Trophoblast cell (in vitro differentiated cells and primary cell): ENCODE data around the gene EIF2AK2.

Source experiments
- DNase-seq, 2 donors: peaks; one replicate each; pipeline ENCODE4 v3.0.0-alpha.2; 2016
- H2AFZ ChIP-seq: 2 replicates; pipeline ENCODE4 v1.6.1; 2013; ENCODE audit warnings: low read length, moderate library complexity, mild to moderate bottlenecking; ENCODE audit not compliant: insufficient read depth, poor library complexity
- H2AK5ac ChIP-seq: 2 replicates; pipeline ENCODE4 v1.6.1; 2013; ENCODE audit warnings: mild to moderate bottlenecking, low read length
- H2BK120ac ChIP-seq: 2 replicates; pipeline ENCODE4 v1.6.1; 2013; ENCODE audit warnings: low read length, mild to moderate bottlenecking, moderate library complexity; ENCODE audit not compliant: insufficient read depth, poor library complexity
- H2BK12ac ChIP-seq: 2 replicates; pipeline ENCODE4 v1.6.1; 2013; ENCODE audit warnings: mild to moderate bottlenecking, low read length, moderate library complexity
- H2BK5ac ChIP-seq: 2 replicates; pipeline ENCODE4 v1.6.1; 2013; ENCODE audit warnings: low read length, low read depth, moderate library complexity, mild to moderate bottlenecking; ENCODE audit not compliant: poor library complexity
- H3K14ac ChIP-seq: 2 replicates; pipeline ENCODE4 v1.6.1; 2013; ENCODE audit warnings: mild to moderate bottlenecking, low read length
- H3K18ac ChIP-seq: 2 replicates; pipeline ENCODE4 v1.6.1; 2013; ENCODE audit warnings: mild to moderate bottlenecking, low read length
- H3K23ac ChIP-seq: 2 replicates; pipeline ENCODE4 v1.6.1; 2013; ENCODE audit warnings: low read length
- H3K27ac ChIP-seq: 2 replicates; pipeline ENCODE4 v1.5.1; 2013; ENCODE audit warnings: low read depth, mild to moderate bottlenecking, inconsistent platforms, low read length, moderate library complexity
- H3K27me3 ChIP-seq: 2 replicates; pipeline ENCODE4 v1.6.1; 2013; ENCODE audit warnings: inconsistent platforms, mild to moderate bottlenecking, low read length, moderate library complexity; ENCODE audit not compliant: insufficient read depth
- H3K36me3 ChIP-seq, 2 experiments: 1 replicate in 1 of 2; 2 replicates in 1 of 2; pipeline ENCODE4 v1.6.1; 2013; ENCODE audit warnings: low read length in 2 of 2, mild to moderate bottlenecking in 2 of 2, moderate library complexity in 1 of 2; ENCODE audit not compliant: insufficient read depth in 2 of 2, control insufficient read depth in 1 of 2
- H3K4ac ChIP-seq: 2 replicates; pipeline ENCODE4 v1.6.1; 2013; ENCODE audit warnings: low read depth, mild to moderate bottlenecking, low read length, moderate library complexity
- H3K4me1 ChIP-seq, 2 experiments: 1 replicate in 1 of 2; 2 replicates in 1 of 2; pipeline ENCODE4 v1.6.1; 2013; ENCODE audit warnings: low read length in 2 of 2, mild to moderate bottlenecking in 2 of 2, moderate library complexity in 1 of 2; ENCODE audit not compliant: insufficient read depth in 2 of 2, control insufficient read depth in 1 of 2
- H3K4me2 ChIP-seq: 2 replicates; pipeline ENCODE4 v1.6.1; 2013; ENCODE audit warnings: inconsistent platforms, mild to moderate bottlenecking, low read length, moderate library complexity
- H3K4me3 ChIP-seq: 2 replicates; pipeline ENCODE4 v1.5.1; 2013; ENCODE audit warnings: mild to moderate bottlenecking, low read depth, low read length, inconsistent platforms
- H3K79me1 ChIP-seq: one replicate; pipeline ENCODE4 v1.6.1; 2013; ENCODE audit warnings: low read length
- H3K79me2 ChIP-seq: 2 replicates; pipeline ENCODE4 v1.6.1; 2013; ENCODE audit warnings: low read length, mild to moderate bottlenecking; ENCODE audit not compliant: control insufficient read depth, insufficient read depth, poor library complexity
- H3K9ac ChIP-seq: 2 replicates; pipeline ENCODE4 v1.6.1; 2013; ENCODE audit warnings: mild to moderate bottlenecking, low read length
- H3K9me3 ChIP-seq: 2 replicates; pipeline ENCODE4 v1.6.1; 2013; ENCODE audit warnings: low read depth, mild to moderate bottlenecking, control low read depth, inconsistent platforms, low read length; ENCODE audit not compliant: insufficient read depth
- H4K12ac ChIP-seq: 2 replicates; pipeline ENCODE4 v1.6.1; 2013; ENCODE audit warnings: low read depth, mild to moderate bottlenecking, low read length, moderate library complexity
- H4K8ac ChIP-seq: 2 replicates; pipeline ENCODE4 v1.6.1; 2013; ENCODE audit warnings: low read depth, mild to moderate bottlenecking, low read length, moderate library complexity
- H4K91ac ChIP-seq: one replicate; pipeline ENCODE4 v1.6.1; 2013; ENCODE audit warnings: low read depth, mild to moderate bottlenecking, low read length, moderate library complexity
- WGBS: extraction: QIAGEN DNeasy Blood & Tissue Kit; methylation state at CpG from one replicate; pipeline ENCODE4 v1.1.7; 2013; ENCODE audit warnings: missing lambda C conversion rate; ENCODE audit not compliant: insufficient read length, insufficient coverage; ENCODE audit errors: extremely low coverage; 5-methylcytosine and 5-hydroxymethylcytosine counted together

The EIF2AK2 gene

DNA sequence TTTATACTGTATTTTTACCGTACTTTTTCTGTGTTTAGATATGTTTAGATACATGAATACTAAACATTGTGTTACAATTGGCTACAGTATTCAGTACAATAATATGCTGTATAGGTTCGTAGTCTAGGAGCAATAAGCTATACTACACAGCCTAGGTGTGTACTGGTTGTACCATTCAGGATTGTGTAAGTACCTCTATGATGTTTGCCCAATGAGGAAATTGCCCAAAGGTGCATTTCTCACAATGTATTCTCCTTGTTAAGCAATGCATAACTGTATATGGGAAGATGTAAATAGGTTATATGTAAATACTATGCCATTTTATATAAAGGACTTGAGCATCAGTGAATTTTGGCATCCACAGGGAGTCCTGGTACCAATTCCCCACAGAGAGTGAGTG lies 10.7 kb downstream of the EIF2AK2 start:
- H3K14ac ChIP-seq: no peak overlapping the region
- H3K27ac ChIP-seq: no peak overlapping the region
- WGBS: no CpG with 5 or more reads among the region's 2 CpGs

GRCh38 chr2:37143974-37144373 lies 12.8 kb downstream of the EIF2AK2 start:
- no peak overlapping the region for H2AK5ac ChIP-seq
- no peak overlapping the region for H3K18ac ChIP-seq
- no peaks in the 10 kb centered on the region for H3K27me3 ChIP-seq
- H2AFZ ChIP-seq: no peak overlapping the region
- no peak overlapping the region for H3K4me2 ChIP-seq
- no peak overlapping the region for H3K4me3 ChIP-seq
- DNase-seq: peak in 1 of 2 donors; percentile 36
- H3K14ac ChIP-seq: no peak overlapping the region
- H3K79me1 ChIP-seq: no peaks in the 10 kb centered on the region
- H3K9ac ChIP-seq: no peak overlapping the region
- H3K79me2 ChIP-seq: no peaks in the 10 kb centered on the region
- WGBS: no CpG with 5 or more reads among the region's 1 CpG
- no peak overlapping the region for H3K23ac ChIP-seq
- no peak overlapping the region for H2BK12ac ChIP-seq
- H2BK5ac ChIP-seq: no peak overlapping the region
- peaks cover 7 to 17% of the 10 kb centered on the region in 2 experiments for H3K36me3 ChIP-seq
- H3K4ac ChIP-seq: no peak overlapping the region
- no peak overlapping the region for H2BK120ac ChIP-seq
- no peaks in the 10 kb centered on the region for H3K9me3 ChIP-seq
- H4K12ac ChIP-seq: no peak overlapping the region
- H3K4me1 ChIP-seq: no peaks in the 10 kb centered on the region
- no peak overlapping the region for H3K27ac ChIP-seq
- no peak overlapping the region for H4K8ac ChIP-seq
- no peak overlapping the region for H4K91ac ChIP-seq

More for the DNA sequence above, 10.7 kb downstream of the EIF2AK2 start:
- Histone ChIP-seq H3K4me1 (no peaks in the 10 kb centered on the region), H2AFZ (no peak overlapping the region), H3K23ac (no peak overlapping the region), H2BK120ac (no peak overlapping the region), H4K91ac (no peak overlapping the region), H3K9me3 (no peaks in the 10 kb centered on the region), H3K18ac (no peak overlapping the region), H3K4me3 (no peak overlapping the region), H4K12ac (no peak overlapping the region), H2AK5ac (no peak overlapping the region), H3K9ac (no peak overlapping the region), H3K4ac (no peak overlapping the region), H3K4me2 (no peak overlapping the region), H3K36me3 (peaks cover 4 to 15% of the 10 kb centered on the region in 2 experiments), H2BK5ac (no peak overlapping the region), H2BK12ac (no peak overlapping the region), H4K8ac (no peak overlapping the region), H3K79me1 (no peaks in the 10 kb centered on the region), H3K79me2 (no peaks in the 10 kb centered on the region), H3K27me3 (no peaks in the 10 kb centered on the region)
- peak; percentile 66 to 93 for DNase-seq

GRCh38 chr2:37142546-37142945 lies 14.2 kb downstream of the EIF2AK2 start:
- no peaks in the 10 kb centered on the region for H3K4me1 ChIP-seq
- H3K4me3 ChIP-seq: no peak overlapping the region
- no peak overlapping the region for H3K23ac ChIP-seq
- no peak overlapping the region for H3K14ac ChIP-seq
- no peak overlapping the region for H3K9ac ChIP-seq
- H2BK5ac ChIP-seq: no peak overlapping the region
- H2AFZ ChIP-seq: no peak overlapping the region
- no peak overlapping the region for H3K18ac ChIP-seq
- H3K36me3 ChIP-seq: peaks cover 13 to 19% of the 10 kb centered on the region in 2 experiments
- no peaks in the 10 kb centered on the region for H3K9me3 ChIP-seq
- no peak for DNase-seq
- no peaks in the 10 kb centered on the region for H3K79me1 ChIP-seq
- no peaks in the 10 kb centered on the region for H3K27me3 ChIP-seq
- no peak overlapping the region for H3K4ac ChIP-seq
- no peak overlapping the region for H3K4me2 ChIP-seq
- no peak overlapping the region for H4K8ac ChIP-seq
- no peak overlapping the region for H4K12ac ChIP-seq
- no peak overlapping the region for H2BK12ac ChIP-seq
- no peak overlapping the region for H2AK5ac ChIP-seq
- H2BK120ac ChIP-seq: no peak overlapping the region
- H4K91ac ChIP-seq: no peak overlapping the region
- no peaks in the 10 kb centered on the region for H3K79me2 ChIP-seq
- H3K27ac ChIP-seq: no peak overlapping the region

- Histone ChIP-seq H2BK12ac (no peak overlapping the region), H3K27me3 (no peaks in the 10 kb centered on the region), H3K79me1 (no peaks in the 10 kb centered on the region), H3K4me3 (no peak overlapping the region), H2AK5ac (no peak overlapping the region), H3K79me2 (no peaks in the 10 kb centered on the region), H3K18ac (no peak overlapping the region), H2BK120ac (no peak overlapping the region), H2BK5ac (no peak overlapping the region), H3K27ac (no peak overlapping the region), H4K12ac (no peak overlapping the region), H3K4me2 (no peak overlapping the region), H3K23ac (no peak overlapping the region), H3K36me3 (peaks cover 11 to 16% of the 10 kb centered on the region in 2 experiments), H3K9ac (no peak overlapping the region), H4K91ac (no peak overlapping the region), H4K8ac (no peak overlapping the region), H3K4me1 (no peaks in the 10 kb centered on the region), H3K4ac (no peak overlapping the region), H3K14ac (no peak overlapping the region), H2AFZ (no peak overlapping the region), H3K9me3 (no peaks in the 10 kb centered on the region)
- no CpG with 5 or more reads among the region's 6 CpGs for WGBS
- peak; percentile 54 to 85 for DNase-seq
These were observed 23.9 kb downstream of the EIF2AK2 start for GRCh38 chr2:37132914-37133313.
